Renal cortex interstitium (tissue), 11 donors: ENCODE results near the gene RNF168. TPM values are rescaled to one million over a fixed set of nuclear protein-coding genes. Genes with fewer than 3 reads are reported as not detected.
"Not testable (repeated sequence)": the region's sequence is repeated elsewhere in the genome, so short reads cannot be mapped to it uniquely, and the experiment has no call there.

Experiments used
- DNase-seq, 11 donors: peaks; one replicate each; pipeline ENCODE4 v3.0.0-alpha.2; 2013; ENCODE audit warnings: low read depth in 9 of 11, low spot score in 4 of 11; ENCODE audit errors: extremely low read depth in 1 of 11
- polyA plus RNA-seq, 3 donors: library from polyadenylated mRNA; unstranded; fragments of 120-200 nt; gene quantifications; one replicate each; pipeline ENCODE4 v1.2.1, GENCODE V29; 2013; ENCODE audit not compliant: insufficient read length in 3 of 3

Gene RNF168
- polyA plus RNA-seq, 3 donors: 15.7 to 16.7 (median 16.6) TPM

GRCh38 chr3:196431181-196432136 lies 72.1 kb downstream of the RNF168 start:
- DNase-seq: peak; percentile 26 to 69 (median 52)

GRCh38 chr3:196428041-196428440 lies 75.5 kb downstream of the RNF168 start:
- DNase-seq: no peak

- DNase-seq: not testable (repeated sequence)
Measured at GRCh38 chr3:196424421-196424820, 79.1 kb downstream of the RNF168 start.

DNA sequence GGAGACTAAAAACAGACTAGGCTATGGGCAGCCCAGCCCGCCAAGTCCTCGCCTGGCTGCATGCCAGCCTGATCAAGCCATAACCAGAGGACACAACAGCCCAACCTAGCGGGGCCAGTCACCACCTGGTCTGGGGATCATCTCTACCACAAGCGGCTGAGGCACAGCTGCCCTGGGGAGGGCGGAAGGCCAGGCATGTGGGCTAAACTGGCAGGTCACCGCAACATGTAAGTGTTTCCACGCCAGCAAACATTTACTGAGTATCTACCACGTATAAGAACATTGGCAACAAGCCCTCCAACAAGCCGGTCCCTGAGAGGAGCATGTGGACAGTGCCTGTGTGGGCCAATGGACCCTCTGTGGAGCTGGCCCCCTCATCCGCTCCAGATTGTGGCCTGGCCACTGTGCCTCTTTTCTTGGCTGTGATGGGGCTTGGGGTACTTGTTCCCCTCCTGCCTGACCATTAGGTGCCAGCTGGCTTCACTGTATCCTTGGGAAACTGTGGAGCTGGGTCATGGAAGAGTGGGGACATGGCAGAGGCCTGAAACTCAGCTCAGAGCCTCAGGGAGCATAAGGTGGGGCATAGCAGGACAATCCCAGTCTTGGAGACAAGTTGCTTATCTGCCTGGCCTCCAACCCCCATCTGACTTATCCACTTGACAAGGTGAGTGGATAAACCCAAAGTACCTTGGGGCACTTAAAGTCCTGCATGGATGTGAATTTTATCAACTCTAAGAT lies 80.4 kb downstream of the RNF168 start:
- DNase-seq: no peak

- DNase-seq: not testable (repeated sequence)
Measured at GRCh38 chr3:196421668-196422067, 81.9 kb downstream of the RNF168 start.

GRCh38 chr3:196419386-196419785 lies 84.2 kb downstream of the RNF168 start:
- no peak for DNase-seq

Other genes starting within 250 kb of the RNF168 start
- gene PCYT1A, start 216.0 kb downstream of the RNF168 start, polyA plus RNA-seq: 10 to 100 TPM; 36.2 to 42.8 (median 37.8) TPM
- gene DYNLT2B, start 185.5 kb downstream of the RNF168 start, polyA plus RNA-seq: 10 to 100 TPM; 32.3 to 40.0 (median 36.3) TPM
- under 1 TPM in 1 of 3 donors, not detected in 2; 0.51 TPM for gene TM4SF19, start 165.4 kb downstream of the RNF168 start, polyA plus RNA-seq
- 10 to 100 TPM; 32.7 to 38.7 (median 34.3) TPM for gene UBXN7, start 71.3 kb downstream of the RNF168 start, polyA plus RNA-seq
- gene SMCO1, start 11.6 kb upstream of the RNF168 start, polyA plus RNA-seq: not detected
- 10 to 100 TPM; 15.2 to 19.4 (median 17.2) TPM for gene WDR53, start 64.8 kb upstream of the RNF168 start, polyA plus RNA-seq
- gene FBXO45, start 64.9 kb upstream of the RNF168 start, polyA plus RNA-seq: 10 to 100 TPM; 12.4 to 18.3 (median 15.4) TPM
- 1 to 10 TPM; 3.0 to 4.5 (median 3.2) TPM for gene NRROS, start 135.9 kb upstream of the RNF168 start, polyA plus RNA-seq
- 1 to 10 TPM; 4.4 to 5.7 (median 4.7) TPM for gene CEP19, start 208.5 kb upstream of the RNF168 start, polyA plus RNA-seq
- 10 to 100 TPM; 26.9 to 31.7 (median 28.6) TPM for gene PIGX, start 208.6 kb upstream of the RNF168 start, polyA plus RNA-seq
- 10 to 100 TPM; 60.8 to 88.7 (median 82.6) TPM for gene PAK2, start 236.1 kb upstream of the RNF168 start, polyA plus RNA-seq